Measurements from ENCODE around the gene KIR3DL2.
"Not testable (repeated sequence)": the region's sequence is repeated elsewhere in the genome, so short reads cannot be mapped to it uniquely, and the experiment has no call there.

KIR3DL2 gene

DNA sequence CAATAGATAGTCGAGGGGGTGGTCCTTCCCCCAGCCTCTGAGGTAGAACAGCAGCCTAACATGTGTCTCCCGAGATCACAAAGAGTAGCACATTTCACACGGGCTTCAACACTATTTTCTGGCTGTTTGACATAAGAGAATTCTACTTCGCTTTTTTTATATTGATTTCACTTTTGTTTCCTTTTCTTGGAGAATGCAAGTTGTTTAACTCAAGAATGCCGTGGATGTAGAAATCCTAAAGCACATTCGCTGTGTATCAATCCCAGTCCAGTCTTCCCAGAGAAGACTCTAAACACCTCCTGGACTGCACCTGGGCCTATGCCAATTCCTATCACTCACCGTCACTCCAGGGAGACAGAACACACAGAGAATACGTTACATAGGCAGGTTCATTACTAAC, 22.2 kb upstream of the KIR3DL2 start:
- H3K36me3 ChIP-seq (ENCODE audit: control insufficient read depth, low read depth, low read length); H3K9me3 ChIP-seq (ENCODE audit: control insufficient read depth, low read depth, low read length); H3K4me3 ChIP-seq (ENCODE audit: low read length); H3K27ac ChIP-seq (ENCODE audit: low read length); H3K9ac ChIP-seq (ENCODE audit: low read length); H3K27me3 ChIP-seq (ENCODE audit: control insufficient read depth, insufficient read depth, low read length); H3K4me1 ChIP-seq (ENCODE audit: control insufficient read depth, low read depth, low read length): not testable (repeated sequence)

DNA sequence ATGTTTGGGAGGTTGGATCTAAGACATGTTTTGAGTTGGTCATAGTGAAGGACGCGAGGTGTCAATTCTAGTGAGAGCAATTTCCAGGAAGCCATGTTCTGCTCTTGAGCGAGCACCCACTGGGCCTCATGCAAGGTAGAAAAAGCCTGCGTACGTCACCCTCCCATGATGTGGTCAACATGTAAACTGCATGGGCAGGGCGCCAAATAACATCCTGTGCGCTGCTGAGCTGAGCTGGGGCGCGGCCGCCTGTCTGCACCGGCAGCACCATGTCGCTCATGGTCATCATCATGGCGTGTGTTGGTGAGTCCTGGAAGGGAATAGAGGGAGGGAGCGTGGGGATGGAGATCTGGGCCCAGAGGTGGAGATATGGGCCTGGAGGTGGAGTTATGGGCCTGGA, 17.7 kb upstream of the KIR3DL2 start, which contains the start of gene KIR2DS4:
Gene KIR2DS4 (plus strand): TSS at position 181 of the 400 bp plus-strand sequence.
- H3K4me1 ChIP-seq (ENCODE audit: control insufficient read depth, low read depth, low read length); H3K27ac ChIP-seq (ENCODE audit: low read length); H3K9ac ChIP-seq (ENCODE audit: low read length): not testable (repeated sequence)

DNA sequence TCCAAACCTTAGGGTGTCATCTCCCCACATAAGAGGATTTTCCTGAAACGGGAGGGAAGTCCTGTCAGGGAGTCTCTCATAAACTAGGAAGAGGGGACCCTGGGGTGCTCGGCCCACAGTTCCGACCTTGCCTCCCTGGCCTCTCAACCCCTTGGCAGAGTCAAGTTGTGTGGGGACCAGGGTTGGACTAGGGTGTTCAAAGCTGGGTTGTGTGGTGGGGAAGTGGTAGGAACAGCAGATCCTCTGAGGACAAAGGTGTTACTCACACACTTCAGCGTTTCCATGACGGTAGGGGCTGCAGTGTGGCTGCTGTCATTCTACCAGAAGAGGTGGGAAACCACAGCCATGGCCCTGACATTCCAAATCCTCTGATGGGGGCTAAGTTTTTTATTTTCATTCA, 15.1 kb upstream of the KIR3DL2 start:
- H3K9ac ChIP-seq (ENCODE audit: low read length); H3K27ac ChIP-seq (ENCODE audit: low read length); H3K27me3 ChIP-seq (ENCODE audit: control insufficient read depth, insufficient read depth, low read length); H3K4me3 ChIP-seq (ENCODE audit: low read length); H3K4me1 ChIP-seq (ENCODE audit: control insufficient read depth, low read depth, low read length); H3K36me3 ChIP-seq (ENCODE audit: control insufficient read depth, low read depth, low read length); H3K9me3 ChIP-seq (ENCODE audit: control insufficient read depth, low read depth, low read length): not testable (repeated sequence)

More for the DNA sequence above, 17.7 kb upstream of the KIR3DL2 start, which contains the start of gene KIR2DS4:
- not testable (repeated sequence) for H3K9me3 ChIP-seq (ENCODE audit: control insufficient read depth, low read depth, low read length); H3K27me3 ChIP-seq (ENCODE audit: control insufficient read depth, insufficient read depth, low read length); H3K4me3 ChIP-seq (ENCODE audit: low read length); H3K36me3 ChIP-seq (ENCODE audit: control insufficient read depth, low read depth, low read length)

DNA sequence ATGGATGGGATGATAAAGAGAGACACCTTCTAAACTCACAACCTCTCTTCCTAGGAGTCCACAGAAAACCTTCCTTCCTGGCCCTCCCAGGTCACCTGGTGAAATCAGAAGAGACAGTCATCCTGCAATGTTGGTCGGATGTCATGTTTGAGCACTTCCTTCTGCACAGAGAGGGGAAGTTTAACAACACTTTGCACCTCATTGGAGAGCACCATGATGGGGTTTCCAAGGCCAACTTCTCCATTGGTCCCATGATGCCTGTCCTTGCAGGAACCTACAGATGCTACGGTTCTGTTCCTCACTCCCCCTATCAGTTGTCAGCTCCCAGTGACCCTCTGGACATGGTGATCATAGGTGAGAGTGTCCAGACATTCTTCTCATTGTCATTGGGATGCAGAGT, 12.7 kb upstream of the KIR3DL2 start:
- H3K9ac ChIP-seq (ENCODE audit: low read length); H3K36me3 ChIP-seq (ENCODE audit: control insufficient read depth, low read depth, low read length); H3K4me1 ChIP-seq (ENCODE audit: control insufficient read depth, low read depth, low read length); H3K4me3 ChIP-seq (ENCODE audit: low read length); H3K9me3 ChIP-seq (ENCODE audit: control insufficient read depth, low read depth, low read length); H3K27ac ChIP-seq (ENCODE audit: low read length); H3K27me3 ChIP-seq (ENCODE audit: control insufficient read depth, insufficient read depth, low read length): not testable (repeated sequence)

DNA sequence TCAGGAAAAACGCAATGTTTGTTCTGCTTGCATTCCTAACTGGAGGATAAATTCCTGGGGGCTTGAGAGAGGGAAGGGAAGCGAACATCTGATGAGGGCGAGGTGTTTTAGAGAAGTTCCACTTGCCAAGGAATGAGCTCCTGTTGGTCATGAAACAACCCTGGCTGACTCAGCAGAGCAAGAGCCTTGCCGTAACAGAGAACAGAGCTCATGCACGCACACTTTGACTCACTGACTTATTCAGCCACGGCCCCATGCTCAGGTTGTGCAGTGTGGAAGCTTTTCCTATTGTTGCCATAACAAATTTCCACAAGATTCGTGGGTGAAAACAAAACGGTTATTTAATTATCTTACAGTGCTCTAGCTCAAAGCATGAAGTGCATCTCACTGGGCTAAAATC, 7.1 kb upstream of the KIR3DL2 start:
- not testable (repeated sequence) for H3K27ac ChIP-seq (ENCODE audit: low read length); H3K27me3 ChIP-seq (ENCODE audit: control insufficient read depth, insufficient read depth, low read length); H3K36me3 ChIP-seq (ENCODE audit: control insufficient read depth, low read depth, low read length); H3K9ac ChIP-seq (ENCODE audit: low read length); H3K4me3 ChIP-seq (ENCODE audit: low read length); H3K4me1 ChIP-seq (ENCODE audit: control insufficient read depth, low read depth, low read length)
- H3K9me3 ChIP-seq (ENCODE audit: control insufficient read depth, low read depth, low read length): peaks cover 12% of the 10 kb centered on the region

DNA sequence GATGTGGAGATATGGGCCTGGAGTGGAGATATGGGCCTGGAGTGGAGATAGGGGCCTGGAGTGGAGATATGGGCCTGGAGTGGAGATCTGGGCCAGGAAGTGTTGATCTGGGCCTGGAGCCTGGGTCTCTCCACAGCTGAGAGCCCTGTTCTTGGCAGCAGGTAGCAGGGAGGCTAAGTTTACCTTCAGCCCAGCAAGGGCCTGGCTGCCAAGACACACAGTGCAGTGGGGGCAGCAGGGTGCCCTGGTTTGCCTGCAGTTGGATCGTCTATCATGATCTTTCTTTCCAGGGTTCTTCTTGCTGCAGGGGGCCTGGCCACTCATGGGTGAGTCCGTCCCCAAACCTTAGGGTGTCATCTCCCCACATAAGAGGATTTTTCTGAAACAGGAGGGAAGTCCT, 687 bp downstream of the KIR3DL2 start:
- H3K9me3 ChIP-seq (ENCODE audit: control insufficient read depth, low read depth, low read length): peaks cover 27% of the 10 kb centered on the region
- H3K27me3 ChIP-seq (ENCODE audit: control insufficient read depth, insufficient read depth, low read length): no peaks in the 10 kb centered on the region
- no peak overlapping the region for H3K27ac ChIP-seq (ENCODE audit: low read length)
- H3K36me3 ChIP-seq (ENCODE audit: control insufficient read depth, low read depth, low read length): no peaks in the 10 kb centered on the region
- H3K4me1 ChIP-seq (ENCODE audit: control insufficient read depth, low read depth, low read length): no peaks in the 10 kb centered on the region
- no peak overlapping the region for H3K4me3 ChIP-seq (ENCODE audit: low read length)
- H3K9ac ChIP-seq (ENCODE audit: low read length): no peak overlapping the region

DNA sequence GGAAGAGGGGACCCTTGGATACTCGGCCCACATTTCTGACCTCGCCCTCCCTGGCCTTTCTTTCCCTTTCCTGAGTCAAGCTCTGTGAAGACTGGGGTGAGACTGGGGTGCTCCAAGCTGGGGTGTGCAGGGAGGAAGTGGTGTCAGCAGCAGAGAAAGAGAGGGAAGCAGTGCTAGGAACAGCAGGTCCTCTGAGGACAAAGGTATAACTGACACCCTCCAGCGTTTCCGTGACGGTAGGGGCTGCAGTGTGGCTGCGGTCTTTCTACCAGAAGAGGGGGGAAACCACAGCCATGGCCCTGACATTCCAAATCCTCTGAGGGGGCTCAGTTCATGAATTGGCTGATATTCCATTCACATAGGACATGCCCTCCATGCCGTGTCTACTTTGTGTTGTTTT, 1.1 kb downstream of the KIR3DL2 start:
- Histone ChIP-seq H3K4me3 (ENCODE audit: low read length) (no peak overlapping the region), H3K9ac (ENCODE audit: low read length) (no peak overlapping the region), H3K4me1 (ENCODE audit: control insufficient read depth, low read depth, low read length) (no peaks in the 10 kb centered on the region), H3K36me3 (ENCODE audit: control insufficient read depth, low read depth, low read length) (no peaks in the 10 kb centered on the region), H3K27ac (ENCODE audit: low read length) (no peak overlapping the region), H3K27me3 (ENCODE audit: control insufficient read depth, insufficient read depth, low read length) (no peaks in the 10 kb centered on the region), H3K9me3 (ENCODE audit: control insufficient read depth, low read depth, low read length) (peaks cover 27% of the 10 kb centered on the region)

DNA sequence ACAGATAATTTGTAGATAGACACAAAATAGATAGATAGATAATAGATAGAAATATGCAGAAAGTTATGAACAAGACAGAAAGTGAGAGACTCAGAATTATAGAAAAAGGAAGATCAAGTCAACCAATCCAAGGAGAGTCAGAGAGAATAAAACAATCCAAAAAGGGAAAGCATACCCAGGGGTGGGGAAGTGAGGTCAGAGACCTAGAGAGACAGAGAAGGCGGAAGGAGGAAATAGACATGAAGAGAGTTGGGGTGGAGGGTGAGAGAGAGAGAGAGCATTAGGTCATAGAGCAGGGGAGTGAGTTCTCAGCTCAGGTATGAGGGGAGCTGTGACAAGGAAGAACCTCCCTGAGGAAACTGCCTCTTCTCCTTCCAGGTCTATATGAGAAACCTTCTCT, 5.0 kb downstream of the KIR3DL2 start:
- H3K27ac ChIP-seq (ENCODE audit: low read length); H3K4me1 ChIP-seq (ENCODE audit: control insufficient read depth, low read depth, low read length); H3K9me3 ChIP-seq (ENCODE audit: control insufficient read depth, low read depth, low read length); H3K9ac ChIP-seq (ENCODE audit: low read length); H3K36me3 ChIP-seq (ENCODE audit: control insufficient read depth, low read depth, low read length); H3K4me3 ChIP-seq (ENCODE audit: low read length); H3K27me3 ChIP-seq (ENCODE audit: control insufficient read depth, insufficient read depth, low read length): not testable (repeated sequence)

DNA sequence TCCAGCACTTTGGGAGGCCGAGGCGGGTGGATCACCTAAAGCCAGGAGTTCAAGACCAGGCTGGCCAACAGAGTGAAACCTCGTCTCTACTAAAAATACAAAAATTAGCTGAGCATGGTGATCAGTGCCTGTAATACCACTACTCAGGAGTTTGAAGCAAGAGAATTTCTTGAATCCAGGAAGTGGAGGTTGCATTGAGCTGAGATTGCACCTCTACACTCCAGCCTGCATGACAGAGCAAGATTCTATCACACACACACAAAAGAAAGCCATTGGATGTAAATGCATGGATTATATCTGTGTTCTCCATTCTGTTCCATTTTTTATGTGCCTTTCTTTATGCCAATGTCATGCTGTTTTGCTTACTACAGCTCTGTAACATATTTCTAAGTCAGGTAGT, 8.2 kb downstream of the KIR3DL2 start:
- not testable (repeated sequence) for H3K4me1 ChIP-seq (ENCODE audit: control insufficient read depth, low read depth, low read length); H3K36me3 ChIP-seq (ENCODE audit: control insufficient read depth, low read depth, low read length); H3K9me3 ChIP-seq (ENCODE audit: control insufficient read depth, low read depth, low read length); H3K4me3 ChIP-seq (ENCODE audit: low read length); H3K9ac ChIP-seq (ENCODE audit: low read length); H3K27ac ChIP-seq (ENCODE audit: low read length); H3K27me3 ChIP-seq (ENCODE audit: control insufficient read depth, insufficient read depth, low read length)

DNA sequence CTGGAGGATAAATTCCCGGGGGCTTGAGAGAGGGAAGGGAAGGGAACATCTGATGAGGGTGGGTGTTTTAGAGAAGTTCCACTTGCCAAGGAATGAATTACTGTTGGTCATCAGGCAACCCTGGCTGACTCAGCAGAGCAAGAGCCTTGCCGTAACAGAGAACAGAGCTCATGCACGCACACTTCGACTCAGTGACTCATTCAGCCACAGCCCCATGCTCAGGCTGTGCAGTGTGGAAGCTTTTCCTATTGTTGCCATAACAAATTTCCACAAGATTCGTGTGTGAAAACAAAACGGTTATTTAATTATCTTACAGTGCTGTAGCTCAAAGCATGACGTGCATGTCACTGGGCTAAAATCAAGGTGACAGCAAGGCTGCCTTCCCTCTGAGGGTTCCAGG, 9.2 kb downstream of the KIR3DL2 start:
- not testable (repeated sequence) for H3K9ac ChIP-seq (ENCODE audit: low read length); H3K27me3 ChIP-seq (ENCODE audit: control insufficient read depth, insufficient read depth, low read length); H3K36me3 ChIP-seq (ENCODE audit: control insufficient read depth, low read depth, low read length); H3K4me1 ChIP-seq (ENCODE audit: control insufficient read depth, low read depth, low read length); H3K27ac ChIP-seq (ENCODE audit: low read length); H3K9me3 ChIP-seq (ENCODE audit: control insufficient read depth, low read depth, low read length); H3K4me3 ChIP-seq (ENCODE audit: low read length)

DNA sequence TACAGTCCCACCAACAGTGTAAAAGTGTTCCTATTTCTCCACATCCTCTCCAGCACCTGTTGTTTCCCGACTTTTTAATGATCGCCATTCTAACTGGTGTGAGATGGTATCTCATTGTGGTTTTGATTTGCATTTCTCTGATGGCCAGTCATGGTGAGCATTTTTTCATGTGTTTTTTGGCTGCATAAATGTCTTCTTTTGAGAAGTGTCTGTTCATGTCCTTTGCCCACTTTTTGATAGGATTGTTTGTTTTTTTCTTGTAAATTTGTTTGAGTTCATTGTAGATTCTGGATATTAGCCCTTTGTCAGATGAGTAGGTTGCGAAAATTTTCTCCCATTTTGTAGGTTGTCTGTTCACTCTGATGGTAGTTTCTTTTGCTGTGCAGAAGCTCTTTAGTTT, 13.2 kb downstream of the KIR3DL2 start:
- not testable (repeated sequence) for H3K9ac ChIP-seq (ENCODE audit: low read length); H3K9me3 ChIP-seq (ENCODE audit: control insufficient read depth, low read depth, low read length); H3K4me1 ChIP-seq (ENCODE audit: control insufficient read depth, low read depth, low read length); H3K4me3 ChIP-seq (ENCODE audit: low read length); H3K27ac ChIP-seq (ENCODE audit: low read length); H3K36me3 ChIP-seq (ENCODE audit: control insufficient read depth, low read depth, low read length); H3K27me3 ChIP-seq (ENCODE audit: control insufficient read depth, insufficient read depth, low read length)

DNA sequence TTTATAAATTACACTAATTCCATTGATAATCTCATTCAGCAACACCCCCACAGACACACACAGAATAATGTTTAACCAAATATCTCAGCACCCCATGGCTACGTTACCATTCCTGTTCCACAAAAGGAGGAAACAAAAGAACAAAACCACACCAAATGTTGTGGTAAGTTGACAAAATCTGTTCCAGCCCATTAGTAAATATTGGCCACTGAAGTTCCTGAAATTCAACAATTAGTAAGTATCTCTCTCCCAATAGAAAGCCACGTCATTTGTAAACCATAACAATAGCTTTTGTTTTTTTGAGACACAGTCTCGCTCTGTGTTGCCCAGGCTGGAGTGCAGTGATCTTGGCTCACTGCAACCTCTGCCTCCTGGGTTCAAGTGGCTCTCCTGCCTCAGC, 21.5 kb downstream of the KIR3DL2 start:
- H3K27me3 ChIP-seq (ENCODE audit: control insufficient read depth, insufficient read depth, low read length): no peaks in the 10 kb centered on the region
- no peak overlapping the region for H3K9ac ChIP-seq (ENCODE audit: low read length)
- H3K27ac ChIP-seq (ENCODE audit: low read length): no peak overlapping the region
- no peaks in the 10 kb centered on the region for H3K36me3 ChIP-seq (ENCODE audit: control insufficient read depth, low read depth, low read length)
- H3K4me1 ChIP-seq (ENCODE audit: control insufficient read depth, low read depth, low read length): no peaks in the 10 kb centered on the region
- H3K9me3 ChIP-seq (ENCODE audit: control insufficient read depth, low read depth, low read length): peaks cover 4% of the 10 kb centered on the region
- no peak overlapping the region for H3K4me3 ChIP-seq (ENCODE audit: low read length)

DNA sequence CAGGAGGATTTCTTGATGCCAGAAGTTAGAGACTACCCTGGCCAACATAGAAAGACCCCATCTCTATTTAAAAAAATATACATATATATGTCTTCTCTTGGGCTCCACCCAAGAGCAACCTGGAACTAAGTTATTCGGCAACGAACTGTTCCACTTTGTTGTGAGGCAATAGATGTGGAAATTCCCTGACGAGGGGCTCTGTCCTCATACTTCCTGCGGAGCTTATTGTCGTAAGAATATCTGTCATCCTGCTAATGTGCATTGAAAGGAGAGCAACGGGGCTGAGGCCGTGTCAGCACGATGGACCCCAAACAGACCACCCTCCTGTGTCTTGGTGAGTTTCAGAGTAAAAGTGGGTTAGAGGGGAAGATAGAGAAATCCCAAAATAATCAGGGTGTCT, 23.7 kb downstream of the KIR3DL2 start, which contains the start of gene FCAR:
Gene FCAR (plus strand): TSS at position 246 of the 400 bp plus-strand sequence. CDS start 55 bp downstream, at position 301.
- Histone ChIP-seq H3K4me3 (ENCODE audit: low read length) (no peak within 1 kb of the TSS), H3K9ac (ENCODE audit: low read length) (no peak within 1 kb of the TSS), H3K36me3 (ENCODE audit: control insufficient read depth, low read depth, low read length) (no peaks in the 10 kb centered on the region), H3K27me3 (ENCODE audit: control insufficient read depth, insufficient read depth, low read length) (no peaks in the 10 kb centered on the region), H3K9me3 (ENCODE audit: control insufficient read depth, low read depth, low read length) (peaks cover 4% of the 10 kb centered on the region), H3K4me1 (ENCODE audit: control insufficient read depth, low read depth, low read length) (no peaks in the 10 kb centered on the region), H3K27ac (ENCODE audit: low read length) (no peak within 1 kb of the TSS)
